ENCODE results near the gene KLHDC3. TPM values are rescaled to one million over a fixed set of nuclear protein-coding genes. Genes with fewer than 3 reads are reported as not detected.

The KLHDC3 gene
- total and polyA plus RNA-seq, 9 of the 15 experiments (the other 6 are each of a cell fraction or from before 2014, with no cell fraction given) = 4.5 to 171 (median 107) TPM

DNA sequence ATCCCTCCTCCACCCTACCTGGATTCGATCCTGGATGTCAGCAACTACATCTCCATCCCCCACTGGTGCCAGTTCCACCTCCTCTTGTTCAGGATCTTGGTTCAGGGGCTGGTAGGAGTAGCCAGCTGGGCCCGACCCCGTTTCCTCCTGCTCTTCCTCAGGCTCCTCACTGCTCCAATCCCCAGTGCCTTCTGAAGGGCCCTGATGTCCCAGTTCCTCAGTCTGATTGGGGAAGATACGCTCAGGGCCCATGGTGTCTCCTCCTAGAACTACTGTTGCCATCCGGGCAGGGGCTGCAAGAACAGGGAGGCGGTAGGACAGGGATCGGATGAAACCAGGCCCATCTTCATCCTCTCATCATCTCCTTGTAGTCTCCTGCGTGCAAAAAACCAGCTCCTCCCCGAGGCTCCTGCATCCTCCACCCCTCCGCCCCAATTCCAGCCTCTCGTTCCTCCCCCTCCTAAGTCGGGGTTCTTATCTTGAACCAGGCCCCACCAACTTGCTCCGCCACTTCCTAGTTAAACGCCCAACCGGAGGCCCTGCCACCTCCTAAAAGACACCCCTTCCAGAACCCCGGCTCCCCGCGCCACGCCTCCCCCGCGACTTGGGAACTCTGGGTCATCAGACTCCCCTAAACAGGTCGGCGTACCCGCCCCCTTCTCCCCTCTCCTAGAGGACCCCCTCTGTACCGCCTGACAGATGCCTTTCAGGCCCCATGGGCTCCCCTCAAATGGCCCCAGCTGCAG lies 779 bp upstream of the KLHDC3 start (continued):
- TF ChIP-seq, protein P1, sequence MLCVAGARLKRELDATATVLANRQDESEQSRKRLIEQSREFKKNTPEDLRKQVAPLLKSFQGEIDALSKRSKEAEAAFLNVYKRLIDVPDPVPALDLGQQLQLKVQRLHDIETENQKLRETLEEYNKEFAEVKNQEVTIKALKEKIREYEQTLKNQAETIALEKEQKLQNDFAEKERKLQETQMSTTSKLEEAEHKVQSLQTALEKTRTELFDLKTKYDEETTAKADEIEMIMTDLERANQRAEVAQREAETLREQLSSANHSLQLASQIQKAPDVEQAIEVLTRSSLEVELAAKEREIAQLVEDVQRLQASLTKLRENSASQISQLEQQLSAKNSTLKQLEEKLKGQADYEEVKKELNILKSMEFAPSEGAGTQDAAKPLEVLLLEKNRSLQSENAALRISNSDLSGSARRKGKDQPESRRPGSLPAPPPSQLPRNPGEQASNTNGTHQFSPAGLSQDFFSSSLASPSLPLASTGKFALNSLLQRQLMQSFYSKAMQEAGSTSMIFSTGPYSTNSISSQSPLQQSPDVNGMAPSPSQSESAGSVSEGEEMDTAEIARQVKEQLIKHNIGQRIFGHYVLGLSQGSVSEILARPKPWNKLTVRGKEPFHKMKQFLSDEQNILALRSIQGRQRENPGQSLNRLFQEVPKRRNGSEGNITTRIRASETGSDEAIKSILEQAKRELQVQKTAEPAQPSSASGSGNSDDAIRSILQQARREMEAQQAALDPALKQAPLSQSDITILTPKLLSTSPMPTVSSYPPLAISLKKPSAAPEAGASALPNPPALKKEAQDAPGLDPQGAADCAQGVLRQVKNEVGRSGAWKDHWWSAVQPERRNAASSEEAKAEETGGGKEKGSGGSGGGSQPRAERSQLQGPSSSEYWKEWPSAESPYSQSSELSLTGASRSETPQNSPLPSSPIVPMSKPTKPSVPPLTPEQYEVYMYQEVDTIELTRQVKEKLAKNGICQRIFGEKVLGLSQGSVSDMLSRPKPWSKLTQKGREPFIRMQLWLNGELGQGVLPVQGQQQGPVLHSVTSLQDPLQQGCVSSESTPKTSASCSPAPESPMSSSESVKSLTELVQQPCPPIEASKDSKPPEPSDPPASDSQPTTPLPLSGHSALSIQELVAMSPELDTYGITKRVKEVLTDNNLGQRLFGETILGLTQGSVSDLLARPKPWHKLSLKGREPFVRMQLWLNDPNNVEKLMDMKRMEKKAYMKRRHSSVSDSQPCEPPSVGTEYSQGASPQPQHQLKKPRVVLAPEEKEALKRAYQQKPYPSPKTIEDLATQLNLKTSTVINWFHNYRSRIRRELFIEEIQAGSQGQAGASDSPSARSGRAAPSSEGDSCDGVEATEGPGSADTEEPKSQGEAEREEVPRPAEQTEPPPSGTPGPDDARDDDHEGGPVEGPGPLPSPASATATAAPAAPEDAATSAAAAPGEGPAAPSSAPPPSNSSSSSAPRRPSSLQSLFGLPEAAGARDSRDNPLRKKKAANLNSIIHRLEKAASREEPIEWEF (CRISPR knock-in tag; IDR thresholded peaks at IDR 0.05) = no peak
- TF ChIP-seq, protein P2, sequence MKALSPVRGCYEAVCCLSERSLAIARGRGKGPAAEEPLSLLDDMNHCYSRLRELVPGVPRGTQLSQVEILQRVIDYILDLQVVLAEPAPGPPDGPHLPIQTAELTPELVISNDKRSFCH (CRISPR knock-in tag; IDR thresholded peaks at IDR 0.05) = no peak
- TF ChIP-seq, protein P2 (tag; IDR thresholded peaks at IDR 0.05) = no peak
- TF ChIP-seq ZBTB17 (CRISPR knock-in tag; IDR thresholded peaks at IDR 0.05) (no peak), FOXJ2 (tag; IDR thresholded peaks at IDR 0.05) (0 out of 2 replicates have a peak, but pooled peaks have one; percentile 45), HDAC1 (IDR thresholded peaks at IDR 0.05) (peak in 1 of 2 experiments; percentile 86; a peak in 2 of 4 replicates), NONO (IDR thresholded peaks at IDR 0.05; ENCODE audit: low read depth in 2 of 2, low read length in 1 of 2) (no peak), STAT5B (CRISPR knock-in tag; IDR thresholded peaks at IDR 0.05) (no peak), ZBTB8A (IDR thresholded peaks at IDR 0.05; ENCODE audit: partially characterized antibody) (no peak), ZBTB7A (IDR thresholded peaks at IDR 0.05; ENCODE audit: borderline replicate concordance, control insufficient read depth, low read depth, low read length) (no peak), MXI1 (IDR thresholded peaks at IDR 0.05; ENCODE audit: low read depth, low read length) (0 out of 2 replicates have a peak, but pooled peaks have one; percentile 47), NRF1 (conservative IDR thresholded peaks at IDR 0.05 in 1 of 2, IDR thresholded peaks at IDR 0.05 in 1 of 2) (no peak), SPI1 (IDR thresholded peaks at IDR 0.05; ENCODE audit: borderline replicate concordance, low read depth, low read length) (no peak), MTA3 (IDR thresholded peaks at IDR 0.05; ENCODE audit: borderline replicate concordance) (0 out of 2 replicates have a peak, but pooled peaks have one; percentile 27), ZNF253 (CRISPR knock-in tag; conservative IDR thresholded peaks at IDR 0.05) (no peak), NFYB (IDR thresholded peaks at IDR 0.05; ENCODE audit: extremely low read depth, insufficient read length) (no peak), SLC30A9 (CRISPR knock-in tag; IDR thresholded peaks at IDR 0.05) (no peak)
- TF ChIP-seq, protein P3, sequence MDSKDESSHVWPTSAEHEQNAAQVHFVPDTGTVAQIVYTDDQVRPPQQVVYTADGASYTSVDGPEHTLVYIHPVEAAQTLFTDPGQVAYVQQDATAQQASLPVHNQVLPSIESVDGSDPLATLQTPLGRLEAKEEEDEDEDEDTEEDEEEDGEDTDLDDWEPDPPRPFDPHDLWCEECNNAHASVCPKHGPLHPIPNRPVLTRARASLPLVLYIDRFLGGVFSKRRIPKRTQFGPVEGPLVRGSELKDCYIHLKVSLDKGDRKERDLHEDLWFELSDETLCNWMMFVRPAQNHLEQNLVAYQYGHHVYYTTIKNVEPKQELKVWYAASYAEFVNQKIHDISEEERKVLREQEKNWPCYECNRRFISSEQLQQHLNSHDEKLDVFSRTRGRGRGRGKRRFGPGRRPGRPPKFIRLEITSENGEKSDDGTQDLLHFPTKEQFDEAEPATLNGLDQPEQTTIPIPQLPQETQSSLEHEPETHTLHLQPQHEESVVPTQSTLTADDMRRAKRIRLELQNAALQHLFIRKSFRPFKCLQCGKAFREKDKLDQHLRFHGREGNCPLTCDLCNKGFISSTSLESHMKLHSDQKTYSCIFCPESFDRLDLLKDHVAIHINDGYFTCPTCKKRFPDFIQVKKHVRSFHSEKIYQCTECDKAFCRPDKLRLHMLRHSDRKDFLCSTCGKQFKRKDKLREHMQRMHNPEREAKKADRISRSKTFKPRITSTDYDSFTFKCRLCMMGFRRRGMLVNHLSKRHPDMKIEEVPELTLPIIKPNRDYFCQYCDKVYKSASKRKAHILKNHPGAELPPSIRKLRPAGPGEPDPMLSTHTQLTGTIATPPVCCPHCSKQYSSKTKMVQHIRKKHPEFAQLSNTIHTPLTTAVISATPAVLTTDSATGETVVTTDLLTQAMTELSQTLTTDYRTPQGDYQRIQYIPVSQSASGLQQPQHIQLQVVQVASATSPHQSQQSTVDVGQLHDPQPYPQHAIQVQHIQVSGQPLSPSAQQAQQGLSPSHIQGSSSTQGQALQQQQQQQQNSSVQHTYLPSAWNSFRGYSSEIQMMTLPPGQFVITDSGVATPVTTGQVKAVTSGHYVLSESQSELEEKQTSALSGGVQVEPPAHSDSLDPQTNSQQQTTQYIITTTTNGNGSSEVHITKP (IDR thresholded peaks at IDR 0.05; ENCODE audit: partially characterized antibody) = peak; percentile 54
